Measurements from ENCODE around the gene RPS6KA5. TPM values are rescaled to one million over a fixed set of nuclear protein-coding genes. Genes with fewer than 3 reads are reported as not detected.
"Not testable (repeated sequence)": the region's sequence is repeated elsewhere in the genome, so short reads cannot be mapped to it uniquely, and the experiment has no call there.

RPS6KA5 gene
- total RNA-seq, 1 donor from 2014 or later: 16.6 TPM

DNA sequence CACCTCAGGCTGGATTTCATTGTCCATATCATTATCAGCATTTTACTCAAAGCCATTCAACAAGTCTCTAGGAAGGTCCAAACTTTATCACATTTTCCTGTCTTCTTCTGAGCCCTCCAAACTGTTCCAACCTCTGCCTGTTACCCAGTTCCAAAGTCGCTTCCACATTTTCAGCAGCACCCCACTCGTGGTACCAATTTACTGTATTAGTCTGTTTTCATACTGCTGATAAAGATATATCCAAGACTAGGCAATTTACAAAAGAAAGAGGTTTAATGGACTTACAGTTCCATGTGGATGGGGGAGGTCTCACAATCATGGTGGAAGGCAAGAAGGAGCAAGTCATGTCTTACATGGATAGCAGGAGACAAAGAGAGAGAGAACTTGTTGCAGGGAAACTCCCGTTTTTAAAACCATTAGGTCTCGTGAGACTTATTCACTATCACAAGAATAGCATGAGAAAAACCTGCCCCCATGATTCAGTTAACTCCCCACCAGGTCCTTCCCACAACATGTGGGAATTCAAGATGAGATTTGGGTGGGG is 121.1 kb downstream of the RPS6KA5 start:
- Mint-ChIP-seq H3K4me1 (ENCODE audit: low read depth) (peaks cover 10% of the 10 kb centered on the region), H3K9me3 (peaks cover 38% of the 10 kb centered on the region), H3K36me3 (ENCODE audit: low read depth) (peaks cover 55% of the 10 kb centered on the region)
- intact Hi-C loops (cut with micrococcal nuclease); H3K27ac Mint-ChIP-seq; H3K4me3 Mint-ChIP-seq; H3K27me3 Mint-ChIP-seq (ENCODE audit: insufficient read depth); DNase-seq (ENCODE audit: low spot score): not testable (repeated sequence)

DNA sequence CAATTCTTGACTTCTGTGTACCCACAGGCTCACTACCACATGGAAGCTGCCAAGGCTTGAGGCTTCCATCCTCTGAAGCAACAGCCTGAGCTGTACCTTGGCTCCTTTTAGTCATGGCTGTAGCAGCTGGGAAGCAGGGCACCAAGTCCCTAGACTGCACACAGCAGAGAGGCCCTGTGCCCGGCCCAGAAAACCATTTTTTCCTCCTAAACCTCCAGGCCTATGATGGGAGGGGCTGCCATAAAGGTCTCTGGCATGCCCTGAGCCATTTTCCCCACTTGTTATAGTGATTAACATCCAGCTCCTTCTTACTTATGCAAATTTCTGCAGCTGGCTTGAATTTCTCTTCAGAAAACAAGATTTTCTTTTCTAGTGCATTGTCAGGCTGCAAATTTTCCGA is 121.8 kb downstream of the RPS6KA5 start:
- H3K27ac Mint-ChIP-seq: no peak overlapping the region
- H3K4me1 Mint-ChIP-seq (ENCODE audit: low read depth): peaks cover 10% of the 10 kb centered on the region
- intact Hi-C loops (cut with micrococcal nuclease): no loop called here
- peaks cover 38% of the 10 kb centered on the region for H3K9me3 Mint-ChIP-seq
- DNase-seq (ENCODE audit: low spot score): no peak
- H3K4me3 Mint-ChIP-seq: no peak overlapping the region
- no peaks in the 10 kb centered on the region for H3K27me3 Mint-ChIP-seq (ENCODE audit: insufficient read depth)
- peaks cover 55% of the 10 kb centered on the region for H3K36me3 Mint-ChIP-seq (ENCODE audit: low read depth)

DNA sequence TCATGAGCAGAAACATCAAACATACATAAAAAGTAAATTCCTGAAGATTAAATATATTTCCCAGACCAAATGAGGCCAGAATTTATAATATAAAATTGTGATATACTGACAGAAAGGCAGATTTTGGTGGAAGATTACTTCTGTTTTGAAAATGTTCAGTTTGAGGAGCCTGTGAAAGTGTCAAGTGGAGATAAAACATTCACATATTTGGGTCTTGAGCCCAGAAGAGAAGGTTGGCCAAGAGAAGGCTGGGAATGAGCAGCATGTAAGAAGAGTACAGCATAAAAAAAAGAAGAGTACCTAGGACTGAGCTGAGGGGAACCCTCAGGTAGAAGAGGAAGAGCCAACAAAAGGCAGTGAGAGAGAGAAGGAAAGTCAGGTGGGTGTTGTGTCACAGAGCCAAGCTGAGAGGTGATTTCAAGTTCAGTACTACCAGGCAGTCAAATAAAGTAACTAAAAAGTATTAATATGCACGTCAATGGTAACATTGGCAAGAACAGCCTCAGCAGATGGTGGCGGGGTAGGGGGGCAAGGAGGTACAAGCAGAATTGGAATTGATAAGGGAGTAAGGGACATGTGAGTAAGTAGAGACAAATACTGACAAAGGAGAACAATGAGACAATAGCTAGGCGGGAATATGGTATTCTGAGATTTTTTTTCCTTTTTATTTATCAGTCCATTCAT is 123.5 kb downstream of the RPS6KA5 start:
- peaks cover 48% of the 10 kb centered on the region for H3K36me3 Mint-ChIP-seq (ENCODE audit: low read depth)
- H3K9me3 Mint-ChIP-seq: peaks cover 38% of the 10 kb centered on the region
- intact Hi-C loops (cut with micrococcal nuclease): no loop called here
- H3K27ac Mint-ChIP-seq: no peak overlapping the region
- H3K27me3 Mint-ChIP-seq (ENCODE audit: insufficient read depth): no peaks in the 10 kb centered on the region
- peaks cover 10% of the 10 kb centered on the region for H3K4me1 Mint-ChIP-seq (ENCODE audit: low read depth)
- DNase-seq (ENCODE audit: low spot score): no peak
- H3K4me3 Mint-ChIP-seq: no peak overlapping the region

DNA sequence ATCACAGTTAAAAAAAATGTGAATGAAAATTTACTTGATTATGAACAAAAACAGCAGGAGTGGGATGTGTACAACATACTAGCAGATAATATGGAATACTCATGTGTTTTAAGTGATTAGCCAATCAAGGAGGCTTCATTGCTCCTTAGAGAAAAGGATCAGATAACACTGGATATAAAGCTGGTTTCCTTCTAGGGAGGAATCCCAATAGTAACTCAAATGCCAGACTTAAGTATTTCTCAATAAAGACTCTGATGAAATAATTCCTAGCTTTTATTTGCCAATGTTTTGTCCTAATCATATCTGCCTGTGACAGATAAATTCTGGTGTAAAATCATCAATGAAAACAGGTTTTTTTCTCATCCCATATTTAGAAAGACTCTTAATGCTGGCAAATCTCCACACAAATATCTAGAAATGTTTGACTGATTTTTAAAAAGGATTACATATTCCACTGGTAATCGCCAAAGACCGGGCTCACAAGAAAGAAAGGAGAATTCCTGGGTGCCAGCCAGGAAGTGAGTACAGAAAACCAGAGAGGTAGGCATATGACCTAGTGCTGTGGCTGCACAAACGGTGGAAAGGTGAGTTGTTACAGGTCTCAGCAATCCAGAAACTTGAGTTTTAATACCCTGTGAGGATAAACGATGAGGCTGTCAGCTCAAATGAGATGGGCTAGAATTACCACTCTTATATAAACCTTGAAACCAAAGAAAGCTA is 135.7 kb downstream of the RPS6KA5 start:
- Mint-ChIP-seq H3K4me1 (ENCODE audit: low read depth) (no peaks in the 10 kb centered on the region), H3K27me3 (ENCODE audit: insufficient read depth) (no peaks in the 10 kb centered on the region), H3K36me3 (ENCODE audit: low read depth) (peaks cover 18% of the 10 kb centered on the region), H3K27ac (no peak overlapping the region), H3K9me3 (no peaks in the 10 kb centered on the region), H3K4me3 (no peak overlapping the region)
- intact Hi-C loops (cut with micrococcal nuclease): no loop called here
- DNase-seq (ENCODE audit: low spot score): no peak

DNA sequence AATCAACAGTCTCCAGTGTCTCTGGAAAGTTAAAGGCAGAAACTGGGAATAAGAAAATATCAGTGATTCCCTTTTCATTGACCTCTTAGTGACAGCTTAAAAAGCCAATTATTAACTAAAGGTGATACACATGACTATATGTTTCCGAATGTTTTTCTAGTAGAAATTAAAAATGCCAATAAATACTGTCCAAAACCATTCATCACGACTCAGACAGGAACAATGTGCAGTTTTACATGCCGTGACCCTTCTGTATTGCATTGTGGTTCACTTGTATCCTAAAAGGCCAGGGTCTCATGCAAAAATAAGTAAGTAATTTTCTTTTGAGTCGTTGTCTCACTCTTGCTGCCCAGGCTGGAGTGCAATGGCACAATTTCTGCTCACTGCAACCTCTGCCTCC is 138.3 kb downstream of the RPS6KA5 start:
- H3K36me3 Mint-ChIP-seq (ENCODE audit: low read depth): peaks cover 33% of the 10 kb centered on the region
- no peaks in the 10 kb centered on the region for H3K9me3 Mint-ChIP-seq
- intact Hi-C loops (cut with micrococcal nuclease): no loop called here
- H3K4me3 Mint-ChIP-seq: no peak overlapping the region
- H3K27me3 Mint-ChIP-seq (ENCODE audit: insufficient read depth): no peaks in the 10 kb centered on the region
- no peaks in the 10 kb centered on the region for H3K4me1 Mint-ChIP-seq (ENCODE audit: low read depth)
- no peak for DNase-seq (ENCODE audit: low spot score)
- no peak overlapping the region for H3K27ac Mint-ChIP-seq

DNA sequence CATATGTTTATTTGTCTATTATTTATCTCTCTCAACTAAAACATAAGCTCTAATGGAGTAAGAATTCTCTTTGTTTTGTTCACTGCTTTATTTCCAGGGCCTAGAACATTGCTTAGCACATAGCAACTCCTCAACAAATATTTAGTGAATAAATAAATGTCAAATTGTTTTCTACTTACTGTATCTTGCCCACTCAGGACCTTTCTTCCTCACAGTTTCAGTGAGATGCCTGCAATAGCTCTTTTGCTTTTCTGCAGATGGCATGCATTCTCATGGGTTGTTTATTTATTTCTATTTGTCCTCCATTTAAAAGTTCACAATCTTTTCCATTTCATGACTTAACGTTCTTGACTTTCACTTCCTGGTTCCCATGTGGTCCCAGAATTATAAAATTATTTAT is 149.3 kb downstream of the RPS6KA5 start:
- no peak for DNase-seq (ENCODE audit: low spot score)
- no peaks in the 10 kb centered on the region for H3K9me3 Mint-ChIP-seq
- no peak overlapping the region for H3K27ac Mint-ChIP-seq
- intact Hi-C loops (cut with micrococcal nuclease): no loop called here
- no peak overlapping the region for H3K4me3 Mint-ChIP-seq
- peaks cover 28% of the 10 kb centered on the region for H3K36me3 Mint-ChIP-seq (ENCODE audit: low read depth)
- H3K4me1 Mint-ChIP-seq (ENCODE audit: low read depth): peaks cover 29% of the 10 kb centered on the region
- no peaks in the 10 kb centered on the region for H3K27me3 Mint-ChIP-seq (ENCODE audit: insufficient read depth)

DNA sequence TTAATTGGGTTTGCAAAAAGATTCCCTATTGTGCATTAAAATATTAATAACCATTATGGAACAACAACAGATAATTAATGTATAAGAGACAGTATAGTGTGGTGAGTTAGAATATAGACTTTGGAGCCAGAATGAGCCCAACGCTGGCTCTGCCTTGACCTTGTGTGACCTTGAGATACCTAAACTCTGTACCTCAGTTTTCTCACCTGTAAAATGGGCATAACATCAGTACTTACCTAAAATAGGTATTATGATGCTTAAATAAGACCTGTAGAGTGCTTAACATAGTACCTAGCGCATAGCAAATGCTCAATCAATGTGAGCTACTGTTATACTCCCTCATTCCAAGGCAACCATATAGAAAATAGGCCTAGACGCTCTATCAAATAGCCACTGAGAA is 153.3 kb downstream of the RPS6KA5 start:
- H3K9me3 Mint-ChIP-seq: no peaks in the 10 kb centered on the region
- H3K27me3 Mint-ChIP-seq (ENCODE audit: insufficient read depth): no peaks in the 10 kb centered on the region
- intact Hi-C loops (cut with micrococcal nuclease): loop anchor here (5.0 kb wide), 1 partner anchor 100 kb away; no protein-coding TSS in a partner anchor
- H3K36me3 Mint-ChIP-seq (ENCODE audit: low read depth): peaks cover 24% of the 10 kb centered on the region
- H3K4me3 Mint-ChIP-seq: no peak overlapping the region
- no peak for DNase-seq (ENCODE audit: low spot score)
- H3K27ac Mint-ChIP-seq: no peak overlapping the region
- peaks cover 42% of the 10 kb centered on the region for H3K4me1 Mint-ChIP-seq (ENCODE audit: low read depth)

DNA sequence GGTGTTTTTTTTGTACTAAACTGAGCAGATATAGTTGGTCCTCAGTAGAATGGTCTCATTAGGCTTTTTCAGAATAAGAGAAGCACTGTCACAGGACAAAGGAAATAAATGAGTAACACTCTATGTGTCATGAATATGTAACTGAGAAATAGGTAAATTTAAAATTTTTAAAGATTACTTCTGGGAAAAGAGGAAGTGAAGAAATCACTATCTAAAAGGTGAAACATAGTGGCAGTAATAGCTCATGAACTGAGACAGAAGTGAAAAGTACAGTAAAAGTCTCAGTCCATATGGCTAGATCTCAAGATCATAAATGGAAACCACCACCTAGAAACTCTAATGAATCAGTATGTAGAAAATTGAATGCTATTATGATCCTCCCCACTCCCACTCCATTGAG is 154.9 kb downstream of the RPS6KA5 start:
- intact Hi-C loops (cut with micrococcal nuclease): loop anchor here (1.0 to 5.0 kb wide), 2 partner anchors 64 to 102 kb away; no protein-coding TSS in a partner anchor
- peaks cover 14% of the 10 kb centered on the region for H3K36me3 Mint-ChIP-seq (ENCODE audit: low read depth)
- peak overlapping the region; percentile 41 for H3K27ac Mint-ChIP-seq
- H3K27me3 Mint-ChIP-seq (ENCODE audit: insufficient read depth): no peaks in the 10 kb centered on the region
- H3K4me1 Mint-ChIP-seq (ENCODE audit: low read depth): peaks cover 42% of the 10 kb centered on the region
- no peaks in the 10 kb centered on the region for H3K9me3 Mint-ChIP-seq
- no peak overlapping the region for H3K4me3 Mint-ChIP-seq
- DNase-seq (ENCODE audit: low spot score): no peak

DNA sequence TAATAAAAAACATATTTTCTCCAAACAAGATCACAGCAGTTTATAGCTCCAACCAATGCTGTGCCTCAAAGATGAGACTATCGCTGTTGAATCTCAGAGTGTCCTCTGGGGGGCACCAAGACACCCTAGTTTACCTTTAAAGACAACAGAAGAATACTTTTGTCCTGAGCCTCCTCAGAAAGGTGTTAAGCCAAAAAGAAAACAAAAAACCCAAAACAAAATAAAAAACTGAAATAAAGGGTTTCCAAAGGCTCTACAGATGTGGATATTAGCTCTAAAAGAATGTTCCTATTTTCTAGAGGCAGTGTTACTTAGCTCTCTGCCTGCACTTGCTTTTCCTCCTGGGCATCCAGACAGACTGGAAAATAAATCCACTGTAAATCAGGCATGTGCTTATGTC is 157.3 kb downstream of the RPS6KA5 start:
- intact Hi-C loops (cut with micrococcal nuclease): loop anchor here (1.0 to 5.0 kb wide), 7 partner anchors 156 to 383 kb away; partner anchors contain the start of gene DGLUCY
- Mint-ChIP-seq H3K9me3 (no peaks in the 10 kb centered on the region), H3K4me3 (no peak overlapping the region), H3K27me3 (ENCODE audit: insufficient read depth) (no peaks in the 10 kb centered on the region), H3K36me3 (ENCODE audit: low read depth) (peaks cover 26% of the 10 kb centered on the region), H3K27ac (no peak overlapping the region), H3K4me1 (ENCODE audit: low read depth) (peaks cover 35% of the 10 kb centered on the region)
- peak; percentile 33 for DNase-seq (ENCODE audit: low spot score)

DNA sequence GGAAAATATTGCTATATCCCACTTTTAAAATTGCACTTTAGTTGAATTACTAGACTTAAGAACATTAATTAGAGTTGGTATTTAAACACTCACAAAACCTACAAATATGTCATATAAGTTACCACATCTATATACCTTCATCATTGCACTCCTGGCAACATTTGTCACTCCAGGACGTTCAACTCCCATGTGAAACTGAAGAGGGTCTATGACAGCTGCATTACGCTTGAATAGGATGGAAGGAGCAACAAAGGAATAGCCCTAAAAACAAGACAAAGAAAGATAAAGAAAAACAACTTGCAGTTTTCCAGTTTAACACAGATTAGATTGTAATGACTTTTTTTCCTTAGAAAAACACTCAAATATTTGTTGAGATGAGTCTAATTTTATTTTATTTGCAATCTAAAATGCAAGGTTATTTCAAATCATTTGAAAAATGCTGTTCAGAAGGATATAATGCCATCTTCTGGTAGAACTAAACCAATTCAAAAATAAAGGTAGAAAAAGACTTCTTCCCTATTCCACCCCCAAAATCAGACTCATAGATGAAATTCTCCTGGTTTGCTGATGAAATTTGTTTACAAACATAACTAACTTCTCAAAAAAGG is 159.9 kb downstream of the RPS6KA5 start:
- no peak for DNase-seq (ENCODE audit: low spot score)
- intact Hi-C loops (cut with micrococcal nuclease): loop anchor here (5.0 kb wide), 1 partner anchor 367 kb away; no protein-coding TSS in a partner anchor
- Mint-ChIP-seq H3K4me1 (ENCODE audit: low read depth) (peaks cover 17% of the 10 kb centered on the region), H3K36me3 (ENCODE audit: low read depth) (peaks cover 24% of the 10 kb centered on the region), H3K9me3 (no peaks in the 10 kb centered on the region), H3K4me3 (no peak overlapping the region), H3K27ac (no peak overlapping the region), H3K27me3 (ENCODE audit: insufficient read depth) (no peaks in the 10 kb centered on the region)

DNA sequence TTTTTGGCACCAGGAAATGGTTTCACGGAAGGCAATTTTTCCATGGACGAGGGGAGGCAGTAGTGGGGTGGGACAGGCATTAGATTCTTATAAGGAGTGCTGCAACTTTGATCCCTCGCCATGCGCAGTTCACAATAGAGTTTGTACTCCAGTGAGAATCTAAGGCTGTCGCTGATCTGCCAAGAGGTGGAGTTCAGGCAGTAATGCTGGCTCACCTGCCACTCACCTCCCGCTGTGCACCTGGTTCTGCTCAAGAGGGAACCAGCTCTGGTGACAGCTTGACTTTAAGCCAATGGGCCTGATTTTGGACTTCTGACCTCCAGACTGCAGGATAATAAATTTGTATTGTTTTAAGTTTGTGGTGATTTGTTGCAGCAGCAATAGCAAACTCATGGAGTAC is 163.4 kb downstream of the RPS6KA5 start:
- H3K4me3 Mint-ChIP-seq: no peak overlapping the region
- H3K27me3 Mint-ChIP-seq (ENCODE audit: insufficient read depth): no peaks in the 10 kb centered on the region
- peaks cover 38% of the 10 kb centered on the region for H3K36me3 Mint-ChIP-seq (ENCODE audit: low read depth)
- intact Hi-C loops (cut with micrococcal nuclease): no loop called here
- no peak overlapping the region for H3K27ac Mint-ChIP-seq
- no peaks in the 10 kb centered on the region for H3K4me1 Mint-ChIP-seq (ENCODE audit: low read depth)
- no peaks in the 10 kb centered on the region for H3K9me3 Mint-ChIP-seq
- DNase-seq (ENCODE audit: low spot score): no peak

DNA sequence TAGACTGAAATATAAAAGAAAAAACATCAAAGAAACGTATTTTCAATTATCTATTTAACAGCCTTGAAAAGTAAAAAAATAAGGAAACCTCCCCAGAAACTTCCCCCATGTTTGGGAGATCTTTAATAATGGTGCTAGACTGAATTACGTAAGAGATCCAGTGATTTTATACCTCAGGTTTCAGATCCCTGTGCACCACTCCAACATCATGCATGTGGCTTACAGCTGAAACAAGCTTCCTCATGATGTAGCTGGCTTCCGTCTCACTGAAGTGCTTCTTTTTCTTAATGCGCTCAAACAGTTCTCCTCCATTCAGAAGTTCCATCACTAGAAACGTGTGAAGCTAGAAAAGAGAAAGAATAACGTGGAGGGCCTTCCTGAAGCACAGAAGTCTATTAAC is 166.2 kb downstream of the RPS6KA5 start:
- Mint-ChIP-seq H3K9me3 (no peaks in the 10 kb centered on the region), H3K27ac (no peak overlapping the region), H3K4me1 (ENCODE audit: low read depth) (no peaks in the 10 kb centered on the region), H3K4me3 (no peak overlapping the region), H3K36me3 (ENCODE audit: low read depth) (peaks cover 31% of the 10 kb centered on the region), H3K27me3 (ENCODE audit: insufficient read depth) (no peaks in the 10 kb centered on the region)
- no peak for DNase-seq (ENCODE audit: low spot score)
- intact Hi-C loops (cut with micrococcal nuclease): no loop called here

DNA sequence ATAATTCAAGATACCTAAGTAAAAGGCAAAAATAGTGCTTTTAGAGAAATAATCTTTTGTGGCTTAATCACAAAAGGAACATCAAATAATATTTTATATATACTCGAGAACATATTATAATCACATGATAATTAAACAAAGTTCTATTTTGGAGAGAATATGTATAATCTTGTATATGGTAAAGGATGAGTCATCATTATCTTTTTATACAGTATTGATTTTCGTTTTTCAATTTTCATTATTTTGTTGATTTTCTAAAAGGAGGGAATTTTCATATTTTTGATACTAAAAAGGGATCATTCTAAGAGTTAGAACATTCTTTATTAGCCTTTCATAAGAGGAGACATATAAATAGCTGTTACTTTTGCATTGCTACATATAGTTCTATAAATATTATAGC is 166.9 kb downstream of the RPS6KA5 start:
- no peaks in the 10 kb centered on the region for H3K27me3 Mint-ChIP-seq (ENCODE audit: insufficient read depth)
- H3K36me3 Mint-ChIP-seq (ENCODE audit: low read depth): peaks cover 30% of the 10 kb centered on the region
- intact Hi-C loops (cut with micrococcal nuclease): no loop called here
- H3K4me3 Mint-ChIP-seq: no peak overlapping the region
- H3K27ac Mint-ChIP-seq: no peak overlapping the region
- H3K4me1 Mint-ChIP-seq (ENCODE audit: low read depth): no peaks in the 10 kb centered on the region
- H3K9me3 Mint-ChIP-seq: no peaks in the 10 kb centered on the region
- no peak for DNase-seq (ENCODE audit: low spot score)

Data from activated T-helper 1 cell treated with anti-CD3 and anti-CD28 coated beads, Interleukin-12 subunit alpha, Interleukin-12 subunit beta, Interleukin-2, Interleukin-4 antibody, amounts not matched to agents 30 ng/mL and 10 ng/mL and 1 ng/mL, durations not matched to agents 14 hours and 24 hours and 36 hours (primary cell).